ENCODE results near the gene FGGY. TPM values are rescaled to one million over a fixed set of nuclear protein-coding genes. Genes with fewer than 3 reads are reported as not detected.

FGGY gene
- total and polyA plus RNA-seq, 11 donors, result 7.2 to 42.9 (median 32.0) TPM

DNA sequence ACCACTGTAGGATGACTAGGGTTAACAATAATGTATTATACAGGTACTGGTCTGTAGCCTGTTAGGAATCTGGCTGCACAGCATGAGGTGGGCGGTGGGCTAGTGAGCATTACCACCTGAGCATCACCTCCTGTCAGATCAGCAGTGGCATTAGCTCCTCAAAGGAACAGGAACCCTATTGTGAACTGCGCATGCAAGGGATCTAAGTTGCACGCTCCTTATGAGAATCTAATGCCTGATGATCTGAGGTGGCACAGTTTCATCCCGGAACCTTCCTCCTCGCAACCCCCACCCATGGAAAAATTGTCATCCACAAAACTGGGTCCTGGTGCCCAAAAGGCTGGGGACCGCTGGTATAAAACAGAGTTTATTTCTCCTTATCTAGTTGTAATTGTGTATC is 147.6 kb downstream of the FGGY start:
- Histone ChIP-seq H3K9me3 (no peaks in the 10 kb centered on the region), H3K27ac (peak overlapping the region in 1 of 12 donors; percentile 73)
- ATAC-seq, result no peak

DNA sequence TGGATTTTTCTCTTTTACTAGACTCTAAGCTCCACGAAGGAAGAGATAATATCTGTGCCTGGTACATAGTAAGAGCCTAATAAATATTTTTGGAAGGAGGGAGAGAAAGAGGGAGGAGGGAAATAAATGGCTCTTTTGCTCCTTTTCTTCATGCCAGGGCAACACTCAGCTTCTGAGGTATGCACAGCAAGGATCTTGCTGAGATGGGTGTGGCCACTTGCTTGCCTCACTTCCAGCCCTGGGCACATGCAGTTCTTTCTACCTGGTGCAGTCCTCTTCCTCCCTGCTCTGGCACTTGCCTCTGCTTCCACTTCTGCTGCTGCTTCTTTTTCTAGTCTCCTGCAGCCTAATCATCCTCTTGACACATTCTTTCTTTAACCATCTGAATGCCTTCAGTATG is 148.1 kb downstream of the FGGY start:
- TF ChIP-seq, protein P1, sequence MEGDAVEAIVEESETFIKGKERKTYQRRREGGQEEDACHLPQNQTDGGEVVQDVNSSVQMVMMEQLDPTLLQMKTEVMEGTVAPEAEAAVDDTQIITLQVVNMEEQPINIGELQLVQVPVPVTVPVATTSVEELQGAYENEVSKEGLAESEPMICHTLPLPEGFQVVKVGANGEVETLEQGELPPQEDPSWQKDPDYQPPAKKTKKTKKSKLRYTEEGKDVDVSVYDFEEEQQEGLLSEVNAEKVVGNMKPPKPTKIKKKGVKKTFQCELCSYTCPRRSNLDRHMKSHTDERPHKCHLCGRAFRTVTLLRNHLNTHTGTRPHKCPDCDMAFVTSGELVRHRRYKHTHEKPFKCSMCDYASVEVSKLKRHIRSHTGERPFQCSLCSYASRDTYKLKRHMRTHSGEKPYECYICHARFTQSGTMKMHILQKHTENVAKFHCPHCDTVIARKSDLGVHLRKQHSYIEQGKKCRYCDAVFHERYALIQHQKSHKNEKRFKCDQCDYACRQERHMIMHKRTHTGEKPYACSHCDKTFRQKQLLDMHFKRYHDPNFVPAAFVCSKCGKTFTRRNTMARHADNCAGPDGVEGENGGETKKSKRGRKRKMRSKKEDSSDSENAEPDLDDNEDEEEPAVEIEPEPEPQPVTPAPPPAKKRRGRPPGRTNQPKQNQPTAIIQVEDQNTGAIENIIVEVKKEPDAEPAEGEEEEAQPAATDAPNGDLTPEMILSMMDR (IDR thresholded peaks at IDR 0.05), result no peak
- TF ChIP-seq POLR2A (IDR thresholded peaks at IDR 0.05), result no peak
- Histone ChIP-seq H3K27ac (peak overlapping the region in 4 of 12 donors; percentile 0 to 73 (median 51)), H3K9me3 (no peaks in the 10 kb centered on the region), H3K36me3 (no peaks in the 10 kb centered on the region), H3K27me3 (no peaks in the 10 kb centered on the region), H3K4me1 (peaks cover 0 to 49% (median 20%) of the 10 kb centered on the region in 12 donors), H3K4me3 (no peak overlapping the region)
- intact Hi-C loops (cut with DNase I), result loop anchor here in 2 of 10 donors (10.0 kb wide), 2 partner anchors 50 to 250 kb away; no protein-coding TSS in a partner anchor
- DNase-seq (peak in 1 of 5 donors; percentile 32), ATAC-seq (peak in 2 of 4 donors; percentile 48 to 50)
- WGBS, 4 donors, result 38 to 60% (median 43%) methylated on average over 1 of the region's 1 CpG

More for the DNA sequence above, 147.6 kb downstream of the FGGY start:
- Histone ChIP-seq H3K4me3 (no peak overlapping the region), H3K36me3 (no peaks in the 10 kb centered on the region), H3K27me3 (no peaks in the 10 kb centered on the region), H3K4me1 (peaks cover 0 to 54% (median 20%) of the 10 kb centered on the region in 12 donors)
- no peak for TF ChIP-seq POLR2A (IDR thresholded peaks at IDR 0.05)
- no peak for DNase-seq
- intact Hi-C loops (cut with DNase I), result loop anchor here in 2 of 10 donors (10.0 kb wide), 2 partner anchors 50 to 250 kb away; no protein-coding TSS in a partner anchor
- 96 to 100% (median 99%) methylated on average over 6 of the region's 6 CpGs for WGBS, 4 donors

DNA sequence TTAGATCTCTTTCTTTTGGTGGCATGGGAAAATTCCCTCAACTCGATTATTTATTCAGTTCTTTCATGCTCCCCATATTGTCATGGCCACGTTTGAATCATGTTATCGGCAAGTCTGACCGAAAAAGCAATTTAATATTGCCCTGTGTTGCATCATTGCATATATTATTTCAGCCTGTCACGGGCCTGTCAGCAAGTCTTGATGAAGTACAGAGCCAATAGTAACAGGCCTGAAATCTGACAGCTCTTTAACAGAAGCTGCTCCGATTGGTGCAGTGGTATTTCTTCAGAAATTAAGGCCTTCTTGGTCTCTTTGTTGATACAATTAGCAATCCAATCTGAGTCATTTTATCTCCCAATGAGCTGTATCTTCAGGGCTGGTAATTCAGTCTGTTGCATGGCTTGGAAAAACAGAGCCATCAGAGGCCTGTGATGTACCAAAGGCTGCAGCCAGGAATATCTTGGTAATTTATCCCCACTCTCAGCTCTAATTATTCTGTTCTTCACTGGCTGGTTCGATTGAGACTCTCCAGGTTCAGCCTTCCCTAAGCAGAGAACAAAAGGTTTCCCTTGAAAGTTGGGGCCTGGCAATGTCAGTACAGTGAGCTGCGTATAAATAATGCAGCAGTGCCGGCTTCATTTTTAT is 149.5 kb downstream of the FGGY start:
- Histone ChIP-seq H3K4me1 (peaks cover 0 to 44% (median 20%) of the 10 kb centered on the region in 12 donors), H3K4me3 (no peak overlapping the region), H3K27me3 (no peaks in the 10 kb centered on the region), H3K27ac (peak overlapping the region in 11 of 12 donors; percentile 32 to 74 (median 60)), H3K9me3 (no peaks in the 10 kb centered on the region), H3K36me3 (no peaks in the 10 kb centered on the region)
- intact Hi-C loops (cut with DNase I), result loop anchor here in 2 of 10 donors (10.0 kb wide), 2 partner anchors 52 to 248 kb away; no protein-coding TSS in a partner anchor
- TF ChIP-seq, protein P1 (IDR thresholded peaks at IDR 0.05), result no peak
- no peak for TF ChIP-seq POLR2A (IDR thresholded peaks at IDR 0.05)
- ATAC-seq, result peak; percentile 69 to 82 (median 77)
- no peak for DNase-seq
- WGBS, 4 donors, result 35 to 49% (median 41%) methylated on average over 9 of the region's 9 CpGs

DNA sequence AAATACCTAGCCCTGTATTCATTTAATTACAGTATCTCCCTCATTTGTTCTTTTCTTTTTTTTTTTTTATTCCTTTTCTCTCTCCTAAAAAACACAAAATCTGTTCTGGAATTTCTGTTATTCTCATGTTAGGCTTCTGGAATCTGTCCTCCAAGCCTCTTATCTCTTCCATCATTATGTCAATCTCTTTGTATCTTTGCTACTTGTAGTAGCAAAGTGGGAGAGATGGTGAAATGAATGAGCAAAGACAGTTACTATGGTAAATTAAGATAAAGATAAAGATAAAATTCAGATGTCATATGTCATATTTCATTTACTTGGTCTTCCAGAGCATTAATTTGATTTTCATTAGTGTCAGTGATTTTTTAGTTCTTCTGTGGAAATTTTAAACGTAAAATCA is 155.1 kb downstream of the FGGY start:
- ATAC-seq (no peak), DNase-seq (no peak)
- no peaks in the 10 kb centered on the region for H3K9me3 ChIP-seq
- H3K36me3 ChIP-seq, result no peaks in the 10 kb centered on the region
- TF ChIP-seq, protein P1 (IDR thresholded peaks at IDR 0.05), result no peak
- no peak for TF ChIP-seq POLR2A (IDR thresholded peaks at IDR 0.05)
- no peak overlapping the region for H3K4me3 ChIP-seq
- intact Hi-C loops (cut with DNase I), result no loop called here
- H3K4me1 ChIP-seq, result peaks cover 0 to 19% (median under 1%) of the 10 kb centered on the region in 12 donors
- WGBS, 4 donors, result 92 to 97% (median 94%) methylated on average over 1 of the region's 1 CpG
- no peaks in the 10 kb centered on the region for H3K27me3 ChIP-seq
- no peak overlapping the region for H3K27ac ChIP-seq
